Fibroblast of villous mesenchyme (primary cell): ENCODE measurements around the gene CDHR3. TPM values are rescaled to one million over a fixed set of nuclear protein-coding genes. Genes with fewer than 3 reads are reported as not detected.

Experiments used
- DNase-seq: peaks from one replicate; pipeline ENCODE4 v3.0.0-alpha.2; 2010; ENCODE audit warnings: low read depth
- H3K4me3 ChIP-seq: 2 replicates; pipeline ENCODE4 v1.5.1; 2011; ENCODE audit warnings: low read depth, mild to moderate bottlenecking, low read length
- total RNA-seq: library from RNA; depleted of rRNA; stranded (reverse); fragments of >200 nt; gene quantifications from 2 replicates; pipeline ENCODE4 v1.2.3, GENCODE V29; 2012
- TF ChIP-seq, protein P1 (sequence below): IDR thresholded peaks from 2 replicates; pipeline ENCODE4 v1.5.1; 2012; ENCODE audit warnings: low read depth, mild to moderate bottlenecking, low read length; ENCODE audit not compliant: insufficient read depth

Gene CDHR3
- total RNA-seq, 1 donor: 9.1 TPM

DNA sequence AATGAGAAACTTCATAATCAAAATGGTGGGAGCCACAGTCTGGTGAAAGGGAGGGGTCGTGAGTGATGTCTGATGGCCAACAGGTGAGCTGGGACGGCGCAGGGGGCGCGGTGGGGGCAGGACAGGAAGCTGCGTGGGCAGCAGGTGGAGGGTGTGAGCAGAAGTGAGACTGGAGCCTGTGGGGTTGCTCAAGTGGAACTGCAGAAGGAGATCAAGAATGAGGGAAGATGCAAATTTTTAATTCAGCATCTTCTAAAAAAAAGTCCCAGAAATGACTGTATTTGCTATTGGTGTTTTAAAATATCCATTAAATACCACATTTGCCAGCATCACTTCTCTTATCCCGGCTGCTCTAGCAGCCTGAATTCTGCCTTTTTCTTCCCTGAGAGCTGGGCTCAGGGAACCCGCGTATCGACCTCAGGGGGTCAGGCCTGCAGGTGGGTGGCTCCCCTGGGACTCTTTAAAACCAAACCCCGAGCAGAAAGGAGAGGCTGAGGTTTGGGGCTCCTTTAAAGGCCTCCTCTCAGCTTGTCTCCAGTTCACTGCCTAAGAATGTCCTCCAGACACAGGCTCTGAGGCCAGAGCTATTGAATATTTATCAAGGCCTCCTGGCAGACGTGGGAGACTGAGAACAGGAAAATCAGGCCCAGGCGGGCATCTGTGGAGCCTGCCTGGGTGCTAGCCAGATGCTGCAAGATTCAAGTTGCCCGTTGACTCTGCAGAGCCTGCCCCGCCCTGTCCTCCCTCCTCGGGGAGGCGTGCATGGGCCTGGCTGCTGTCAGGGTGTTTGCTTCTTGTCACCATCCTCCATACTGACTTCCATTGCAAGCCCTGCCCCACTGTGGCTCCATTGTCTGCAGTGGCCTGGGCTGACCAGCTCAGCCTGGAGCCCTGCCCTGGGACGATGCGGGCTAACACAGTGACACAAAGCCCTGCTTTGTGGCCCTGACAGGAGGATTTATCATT, 95.2 kb downstream of the CDHR3 start:
- no peak for DNase-seq
- TF ChIP-seq, protein P1, sequence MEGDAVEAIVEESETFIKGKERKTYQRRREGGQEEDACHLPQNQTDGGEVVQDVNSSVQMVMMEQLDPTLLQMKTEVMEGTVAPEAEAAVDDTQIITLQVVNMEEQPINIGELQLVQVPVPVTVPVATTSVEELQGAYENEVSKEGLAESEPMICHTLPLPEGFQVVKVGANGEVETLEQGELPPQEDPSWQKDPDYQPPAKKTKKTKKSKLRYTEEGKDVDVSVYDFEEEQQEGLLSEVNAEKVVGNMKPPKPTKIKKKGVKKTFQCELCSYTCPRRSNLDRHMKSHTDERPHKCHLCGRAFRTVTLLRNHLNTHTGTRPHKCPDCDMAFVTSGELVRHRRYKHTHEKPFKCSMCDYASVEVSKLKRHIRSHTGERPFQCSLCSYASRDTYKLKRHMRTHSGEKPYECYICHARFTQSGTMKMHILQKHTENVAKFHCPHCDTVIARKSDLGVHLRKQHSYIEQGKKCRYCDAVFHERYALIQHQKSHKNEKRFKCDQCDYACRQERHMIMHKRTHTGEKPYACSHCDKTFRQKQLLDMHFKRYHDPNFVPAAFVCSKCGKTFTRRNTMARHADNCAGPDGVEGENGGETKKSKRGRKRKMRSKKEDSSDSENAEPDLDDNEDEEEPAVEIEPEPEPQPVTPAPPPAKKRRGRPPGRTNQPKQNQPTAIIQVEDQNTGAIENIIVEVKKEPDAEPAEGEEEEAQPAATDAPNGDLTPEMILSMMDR: no peak
- no peak overlapping the region for H3K4me3 ChIP-seq

DNA sequence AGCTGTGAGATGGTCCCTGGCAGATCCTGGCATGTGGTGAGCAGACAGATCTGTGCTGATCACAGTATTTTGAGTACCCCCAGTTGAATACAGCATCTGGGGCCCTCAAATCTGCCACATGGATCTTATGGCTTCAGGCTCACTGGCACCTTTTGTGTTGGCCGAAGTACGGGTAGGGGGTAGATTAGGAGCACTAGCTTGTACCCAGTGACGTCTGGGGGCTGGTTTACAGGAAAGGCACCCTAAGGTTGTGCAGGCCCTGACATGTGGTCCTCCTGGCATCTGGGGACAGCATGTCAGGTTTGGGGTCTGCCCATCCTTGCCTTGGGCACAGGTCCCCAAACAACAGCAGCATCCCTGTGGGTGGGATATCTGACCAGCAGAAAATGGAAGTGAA, 95.9 kb downstream of the CDHR3 start:
- TF ChIP-seq, protein P1: no peak

DNA sequence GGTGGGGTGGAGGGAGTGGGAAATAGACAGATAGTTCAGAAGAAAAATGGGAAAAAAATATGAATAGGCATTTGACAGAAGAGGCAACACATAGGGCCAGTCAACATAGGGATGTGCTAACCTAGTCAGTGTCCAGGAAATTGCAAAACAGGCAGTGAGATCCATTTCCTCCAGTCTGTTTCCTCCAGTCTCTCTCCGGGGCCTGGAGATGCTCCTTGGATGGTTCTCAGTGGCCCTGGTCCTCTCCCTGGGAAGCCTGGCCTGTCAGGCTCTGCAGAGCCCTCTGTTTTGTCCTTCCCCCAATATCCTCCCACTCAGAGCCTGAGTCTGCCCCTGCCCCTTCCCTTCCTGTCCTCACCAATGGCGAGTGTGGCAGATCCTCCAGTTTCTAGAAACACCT, 96.5 kb downstream of the CDHR3 start:
- no peak overlapping the region for H3K4me3 ChIP-seq
- no peak for DNase-seq
- TF ChIP-seq, protein P1: no peak

More for the DNA sequence above, 95.9 kb downstream of the CDHR3 start:
- no peak for DNase-seq
- no peak overlapping the region for H3K4me3 ChIP-seq

DNA sequence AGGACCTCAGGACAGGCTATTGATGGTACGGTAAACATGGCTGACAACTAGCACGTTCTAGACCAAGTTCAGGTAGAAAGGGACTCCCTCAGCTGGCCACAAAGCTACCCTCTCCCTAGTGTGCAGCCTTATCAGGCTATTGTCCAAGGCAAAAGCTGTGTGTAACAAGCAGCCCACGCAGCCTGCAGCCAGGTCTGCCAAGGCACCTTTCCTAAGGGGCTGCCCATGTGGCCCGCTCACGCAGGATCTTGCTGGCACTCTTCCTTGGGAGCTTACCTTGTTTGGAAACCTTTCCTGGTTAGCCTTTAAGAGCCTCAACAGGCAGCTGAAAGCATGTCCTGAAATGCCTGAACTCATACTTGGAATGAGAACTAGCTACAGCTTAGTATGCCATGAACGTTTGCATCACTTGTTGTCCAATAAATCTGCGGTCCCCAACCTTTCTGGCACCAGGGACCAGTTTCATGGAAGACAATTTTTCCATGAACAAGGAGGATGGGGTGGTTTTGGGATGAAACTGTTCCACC, 97.4 kb downstream of the CDHR3 start:
- no peak for DNase-seq
- H3K4me3 ChIP-seq: no peak overlapping the region
- TF ChIP-seq, protein P1: no peak

DNA sequence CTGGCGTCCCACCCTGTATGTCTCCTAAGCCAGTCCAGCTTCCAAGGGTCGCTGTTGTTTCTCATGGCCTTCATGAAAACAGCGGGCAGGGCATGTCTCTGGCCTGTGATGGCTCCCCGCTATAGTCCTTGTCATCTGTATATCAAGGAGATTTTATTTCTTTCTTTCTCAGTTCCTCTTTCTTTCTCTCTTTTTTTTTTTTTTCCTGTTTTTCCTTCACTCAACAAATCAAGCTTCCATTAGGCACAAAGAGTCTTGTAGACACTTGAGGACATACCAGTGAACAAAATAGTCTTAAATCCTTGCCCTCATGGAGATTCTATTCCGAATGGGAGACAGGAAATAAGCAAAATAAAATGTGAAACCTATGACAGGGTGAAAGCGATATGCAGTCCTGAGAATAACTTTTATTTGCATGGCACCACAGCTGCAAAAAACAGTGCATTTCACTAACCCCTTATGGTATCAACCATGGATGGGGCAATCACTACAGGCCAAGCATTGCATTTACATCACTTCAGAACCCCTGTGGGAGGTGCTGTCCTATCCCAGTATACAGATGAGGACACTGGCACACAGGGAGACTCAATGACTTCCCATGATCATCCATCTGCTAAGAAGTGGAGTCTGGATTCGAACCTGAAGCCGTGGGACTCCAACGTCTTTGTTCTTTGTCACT, 98.4 kb downstream of the CDHR3 start:
- no peak for DNase-seq
- no peak overlapping the region for H3K4me3 ChIP-seq
- TF ChIP-seq, protein P1: no peak

DNA sequence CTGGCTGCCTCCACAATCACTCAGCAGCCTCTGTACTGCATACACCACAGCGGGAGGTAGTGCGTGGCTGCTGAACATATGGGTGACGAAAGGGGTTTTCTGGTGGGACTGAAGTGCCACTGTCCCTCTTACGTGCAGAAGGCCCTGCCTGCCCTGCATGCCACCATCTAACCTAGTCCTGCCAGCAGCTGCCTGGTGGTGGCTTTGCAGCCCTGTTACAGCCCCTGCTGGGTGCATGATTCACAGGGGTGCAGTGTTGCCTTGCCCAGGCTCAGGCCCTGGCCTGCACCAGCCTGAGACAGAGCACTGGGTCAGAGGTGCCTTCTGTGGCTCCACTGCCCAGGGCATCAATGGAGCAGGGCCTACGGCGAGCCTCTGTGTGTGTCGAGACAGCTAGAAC, 98.9 kb downstream of the CDHR3 start:
- DNase-seq: no peak
- TF ChIP-seq, protein P1: no peak
- no peak overlapping the region for H3K4me3 ChIP-seq
